HepG2 (cell line): ENCODE results near the gene OR10V1. TPM values are rescaled to one million over a fixed set of nuclear protein-coding genes. Genes with fewer than 3 reads are reported as not detected.

ENCODE experiments used
- AHR ChIP-seq: IDR thresholded peaks from 2 replicates; pipeline ENCODE4 v1.6.1; 2018; ENCODE audit warnings: missing genetic modification reagents, missing compliant biosample characterization
- ATM ChIP-seq: fragments of 450-650 bp; IDR thresholded peaks from 2 replicates; pipeline ENCODE4 v1.7.1; 2017; ENCODE audit warnings: mild to moderate bottlenecking, borderline replicate concordance
- EED ChIP-seq: sonication (generic); formaldehyde crosslinking; IDR thresholded peaks from 2 replicates; pipeline ENCODE4 v1.5.0; 2020; ENCODE audit warnings: mild to moderate bottlenecking, missing genetic modification reagents
- FOXM1 ChIP-seq: sonication (generic); formaldehyde crosslinking; IDR thresholded peaks from 2 replicates; pipeline ENCODE4 v1.5.0; 2020; ENCODE audit warnings: missing genetic modification reagents
- GATAD2A ChIP-seq: IDR thresholded peaks from 2 replicates; pipeline ENCODE4 v1.6.1; 2016
- HDAC1 ChIP-seq: sonication (generic); formaldehyde crosslinking; IDR thresholded peaks from 2 replicates; pipeline ENCODE4 v1.5.1; 2020; ENCODE audit warnings: mild to moderate bottlenecking, missing genetic modification reagents
- KLF9 ChIP-seq: IDR thresholded peaks from 2 replicates; pipeline ENCODE4 v1.6.1; 2016; ENCODE audit warnings: low read depth
- LCORL ChIP-seq, 2 experiments: fragments of 450-650 bp in 1 of 2; sonication (generic) in 1 of 2; formaldehyde crosslinking in 1 of 2; IDR thresholded peaks; 2 replicates each; pipeline versions ENCODE4 v1.5.0 to v1.6.1; 2017 to 2020; ENCODE audit warnings: antibody characterized with exemption in 1 of 2, missing genetic modification reagents in 1 of 2
- MZF1 ChIP-seq: sonication (generic); formaldehyde crosslinking; IDR thresholded peaks from 2 replicates; pipeline ENCODE4 v1.8.1; 2023; ENCODE audit warnings: mild to moderate bottlenecking, missing genetic modification reagents, borderline replicate concordance
- NCOR1 ChIP-seq: fragments of 200-600 bp; sonication (generic); IDR thresholded peaks from 2 replicates; pipeline ENCODE4 v1.7.0; 2017; ENCODE audit warnings: antibody characterized with exemption, low read length, borderline replicate concordance
- NFKB2 ChIP-seq: sonication (generic); formaldehyde crosslinking; IDR thresholded peaks from 2 replicates; pipeline ENCODE4 v1.4.0; 2020; ENCODE audit warnings: missing genetic modification reagents, borderline replicate concordance
- NR2F6 ChIP-seq, 2 experiments: IDR thresholded peaks; 2 replicates each; pipeline ENCODE4 v1.6.1; 2016; ENCODE audit warnings: antibody characterized with exemption in 1 of 2, mild to moderate bottlenecking in 1 of 2
- PCBP1 ChIP-seq: fragments of 200-400 bp; formaldehyde crosslinking; IDR thresholded peaks from 2 replicates; pipeline ENCODE4 v1.6.1; 2017; ENCODE audit warnings: mild to moderate bottlenecking, low read depth, low read length, borderline replicate concordance
- RARA ChIP-seq: IDR thresholded peaks from 2 replicates; pipeline ENCODE4 v1.6.1; 2016; ENCODE audit warnings: missing genetic modification reagents, missing compliant biosample characterization
- RXRB ChIP-seq: IDR thresholded peaks from 2 replicates; pipeline ENCODE4 v1.6.1; 2016; ENCODE audit warnings: borderline replicate concordance, missing genetic modification reagents, missing compliant biosample characterization
- SRSF1 ChIP-seq: fragments of 200-400 bp; formaldehyde crosslinking; optimal IDR thresholded peaks from 2 replicates; pipeline ENCODE3; 2017; ENCODE audit warnings: mild to moderate bottlenecking, low read depth, low read length, moderate library complexity
- TBP ChIP-seq: sonication (generic); formaldehyde crosslinking; IDR thresholded peaks from 2 replicates; pipeline ENCODE4 v1.5.0; 2020; ENCODE audit warnings: missing genetic modification reagents
- THAP11 ChIP-seq: IDR thresholded peaks from 2 replicates; pipeline ENCODE4 v1.6.1; 2016; ENCODE audit warnings: missing biosample characterization, missing genetic modification reagents
- YEATS2 ChIP-seq: sonication (generic); formaldehyde crosslinking; IDR thresholded peaks from 2 replicates; pipeline ENCODE4 v1.4.0; 2020; ENCODE audit warnings: missing genetic modification reagents, borderline replicate concordance
- ZFX ChIP-seq: sonication (generic); formaldehyde crosslinking; IDR thresholded peaks from 2 replicates; pipeline ENCODE4 v1.4.0; 2020; ENCODE audit warnings: mild to moderate bottlenecking, low read depth, missing genetic modification reagents, moderate library complexity
- ZNF224 ChIP-seq: sonication (generic); formaldehyde crosslinking; IDR thresholded peaks from 2 replicates; pipeline ENCODE4 v1.5.0; 2020; ENCODE audit warnings: mild to moderate bottlenecking, missing genetic modification reagents
- ZNF770 ChIP-seq: sonication (generic); formaldehyde crosslinking; IDR thresholded peaks from 2 replicates; pipeline ENCODE4 v1.5.0; 2020; ENCODE audit warnings: mild to moderate bottlenecking, missing genetic modification reagents
- ZSCAN21 ChIP-seq: sonication (generic); formaldehyde crosslinking; IDR thresholded peaks from 2 replicates; pipeline ENCODE4 v1.8.0; 2022; ENCODE audit warnings: mild to moderate bottlenecking, missing genetic modification reagents, moderate library complexity, borderline replicate concordance
- polyA plus RNA-seq, 8 experiments: library from polyadenylated mRNA; depleted of rRNA in 3 of 8; stranded (reverse) in 7 of 8; unstranded in 1 of 8; fragments of >200 nt; fragmentation: Illumina TruSeq in 4 of 8; extraction: Trizol in 4 of 8; gene quantifications; 2 replicates each; pipeline versions ENCODE4 v1.2.1 to v1.2.3, GENCODE V29; 2011 to 2016; ENCODE audit warnings: low read depth in 4 of 8, missing spikeins in 1 of 8, mixed read lengths in 1 of 8; ENCODE audit not compliant: insufficient read depth in 1 of 8
- total RNA-seq, 5 experiments: library from RNA; depleted of rRNA; stranded (reverse); fragments of >200 nt; fragmentation: Illumina TruSeq; extraction: Trizol; gene quantifications; 2 replicates each; pipeline ENCODE4 v1.2.3, GENCODE V29; 2016; ENCODE audit warnings: low read depth in 1 of 5
- TF ChIP-seq, protein P1 (sequence below): IDR thresholded peaks from 2 replicates; pipeline ENCODE4 v1.4.0; 2020; ENCODE audit warnings: mild to moderate bottlenecking, missing genetic modification reagents
- TF ChIP-seq, protein P2 (sequence below): sonication (generic); formaldehyde crosslinking; IDR thresholded peaks from 2 replicates; pipeline ENCODE4 v1.5.0; 2020; ENCODE audit warnings: missing genetic modification reagents, mild to moderate bottlenecking, borderline replicate concordance

Gene OR10V1
- total and polyA plus RNA-seq, 2 of the 13 experiments (the other 11 are each of a cell fraction or from before 2014, with no cell fraction given), result not detected

- TF ChIP-seq NFKB2 (no peak), SRSF1 (peak; percentile 60), TBP (CRISPR knock-in tag) (no peak), EED (CRISPR knock-in tag) (peak; percentile 77; the same call in 1 of the 2 replicates), FOXM1 (no peak), THAP11 (CRISPR knock-in tag) (0 out of 2 replicates have a peak, but pooled peaks have one; percentile 8), ATM (no peak), NCOR1 (0 out of 2 replicates have a peak, but pooled peaks have one; percentile 25), ZFX (CRISPR knock-in tag) (peak; percentile 24; the same call in 1 of the 2 replicates), ZNF770 (CRISPR knock-in tag) (peak; percentile 13; the same call in 1 of the 2 replicates), ZSCAN21 (CRISPR knock-in tag) (0 out of 2 replicates have a peak, but pooled peaks have one; percentile 33), GATAD2A (CRISPR knock-in tag) (0 out of 2 replicates have a peak, but pooled peaks have one; percentile 11), RARA (CRISPR knock-in tag) (peak; percentile 64), PCBP1 (0 out of 2 replicates have a peak, but pooled peaks have one; percentile 63), LCORL (IDR thresholded peaks at IDR 0.05) (no peak), LCORL (CRISPR knock-in tag; IDR thresholded peaks at IDR 0.05) (no peak), YEATS2 (CRISPR knock-in tag) (no peak), HDAC1 (CRISPR knock-in tag) (peak; percentile 70), NR2F6 (IDR thresholded peaks at IDR 0.05) (no peak), NR2F6 (CRISPR knock-in tag; IDR thresholded peaks at IDR 0.05) (0 out of 2 replicates have a peak, but pooled peaks have one; percentile 23), MZF1 (CRISPR knock-in tag) (no peak), ZNF224 (CRISPR knock-in tag) (no peak), RXRB (peak; percentile 75), AHR (CRISPR knock-in tag) (no peak), KLF9 (CRISPR knock-in tag) (peak; percentile 88)
- TF ChIP-seq, protein P1, sequence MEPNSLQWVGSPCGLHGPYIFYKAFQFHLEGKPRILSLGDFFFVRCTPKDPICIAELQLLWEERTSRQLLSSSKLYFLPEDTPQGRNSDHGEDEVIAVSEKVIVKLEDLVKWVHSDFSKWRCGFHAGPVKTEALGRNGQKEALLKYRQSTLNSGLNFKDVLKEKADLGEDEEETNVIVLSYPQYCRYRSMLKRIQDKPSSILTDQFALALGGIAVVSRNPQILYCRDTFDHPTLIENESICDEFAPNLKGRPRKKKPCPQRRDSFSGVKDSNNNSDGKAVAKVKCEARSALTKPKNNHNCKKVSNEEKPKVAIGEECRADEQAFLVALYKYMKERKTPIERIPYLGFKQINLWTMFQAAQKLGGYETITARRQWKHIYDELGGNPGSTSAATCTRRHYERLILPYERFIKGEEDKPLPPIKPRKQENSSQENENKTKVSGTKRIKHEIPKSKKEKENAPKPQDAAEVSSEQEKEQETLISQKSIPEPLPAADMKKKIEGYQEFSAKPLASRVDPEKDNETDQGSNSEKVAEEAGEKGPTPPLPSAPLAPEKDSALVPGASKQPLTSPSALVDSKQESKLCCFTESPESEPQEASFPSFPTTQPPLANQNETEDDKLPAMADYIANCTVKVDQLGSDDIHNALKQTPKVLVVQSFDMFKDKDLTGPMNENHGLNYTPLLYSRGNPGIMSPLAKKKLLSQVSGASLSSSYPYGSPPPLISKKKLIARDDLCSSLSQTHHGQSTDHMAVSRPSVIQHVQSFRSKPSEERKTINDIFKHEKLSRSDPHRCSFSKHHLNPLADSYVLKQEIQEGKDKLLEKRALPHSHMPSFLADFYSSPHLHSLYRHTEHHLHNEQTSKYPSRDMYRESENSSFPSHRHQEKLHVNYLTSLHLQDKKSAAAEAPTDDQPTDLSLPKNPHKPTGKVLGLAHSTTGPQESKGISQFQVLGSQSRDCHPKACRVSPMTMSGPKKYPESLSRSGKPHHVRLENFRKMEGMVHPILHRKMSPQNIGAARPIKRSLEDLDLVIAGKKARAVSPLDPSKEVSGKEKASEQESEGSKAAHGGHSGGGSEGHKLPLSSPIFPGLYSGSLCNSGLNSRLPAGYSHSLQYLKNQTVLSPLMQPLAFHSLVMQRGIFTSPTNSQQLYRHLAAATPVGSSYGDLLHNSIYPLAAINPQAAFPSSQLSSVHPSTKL (CRISPR knock-in tag), result peak; percentile 19; the same call in 1 of the 2 replicates
- TF ChIP-seq, protein P2, sequence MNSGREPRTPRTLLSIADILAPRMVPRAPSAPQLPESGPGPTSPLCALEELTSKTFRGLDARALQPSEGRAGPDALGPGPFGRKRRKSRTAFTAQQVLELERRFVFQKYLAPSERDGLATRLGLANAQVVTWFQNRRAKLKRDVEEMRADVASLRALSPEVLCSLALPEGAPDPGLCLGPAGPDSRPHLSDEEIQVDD, result no peak
These were observed 45.3 kb downstream of the OR10V1 start (continued) for GRCh38 chr11:59668188-59668949.
